ENCODE results near the gene TBC1D22B. TPM values are rescaled to one million over a fixed set of nuclear protein-coding genes. Genes with fewer than 3 reads are reported as not detected.

TBC1D22B gene
- polyA plus RNA-seq, 2 of the 4 experiments (the other 2 are of a cell fraction) = 5.7 to 6.4 TPM

DNA sequence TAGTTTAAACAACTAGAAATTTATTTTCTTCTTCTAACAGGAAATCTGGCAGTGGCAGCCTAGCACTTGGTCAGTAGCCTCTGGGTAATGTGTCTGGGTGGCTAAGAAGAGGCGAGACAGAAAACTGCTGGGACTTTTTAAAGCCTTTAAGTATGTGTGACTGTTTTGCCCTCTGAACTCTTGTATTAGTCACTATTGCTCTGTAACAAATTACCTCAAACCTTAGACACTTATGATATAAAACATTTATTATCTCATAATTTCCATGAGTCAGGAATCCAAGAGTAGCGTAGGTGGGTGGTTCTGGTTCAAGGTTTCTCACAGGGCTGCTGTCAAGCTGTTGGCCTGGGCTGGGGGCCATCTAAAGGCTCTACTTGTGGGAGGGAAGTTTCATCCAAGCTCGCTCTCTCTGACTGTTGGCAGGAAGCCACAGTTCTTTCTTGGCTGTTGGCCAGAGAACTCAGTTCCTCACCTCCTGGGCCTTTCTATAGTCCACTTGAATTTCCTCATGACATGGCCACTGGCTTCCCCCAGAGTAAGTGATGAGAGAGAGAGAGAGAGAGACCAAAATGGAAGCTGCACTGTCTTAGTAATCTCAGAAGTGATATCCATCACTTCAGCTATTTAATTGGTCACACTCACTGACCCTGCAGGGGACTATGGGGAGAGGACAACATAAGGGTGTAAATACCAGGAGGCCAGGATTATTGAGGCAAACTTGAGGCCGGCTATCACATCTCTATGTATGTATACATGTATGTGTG lies 17.4 kb upstream of the TBC1D22B start (continued):
- TF ChIP-seq POLR2AphosphoS2 (conservative IDR thresholded peaks at IDR 0.05; ENCODE audit: low read length) (no peak), CHD2 (IDR thresholded peaks at IDR 0.05; ENCODE audit: low read length, partially characterized antibody) (no peak), RAD21 (conservative IDR thresholded peaks at IDR 0.05 in 1 of 2, IDR thresholded peaks at IDR 0.05 in 1 of 2) (no peak; a peak in 1 of 5 replicates), FOSL2 (IDR thresholded peaks at IDR 0.05) (peak; percentile 64), FOSL2 (CRISPR knock-in tag; IDR thresholded peaks at IDR 0.05) (peak; percentile 87), HOXB5 (CRISPR knock-in tag; IDR thresholded peaks at IDR 0.05) (no peak; the same call in 1 of the 2 replicates), MAZ (IDR thresholded peaks at IDR 0.05; ENCODE audit: borderline replicate concordance, low read depth, low read length) (no peak), CBX2 (IDR thresholded peaks at IDR 0.05; ENCODE audit: borderline replicate concordance, low read depth) (no peak), MAFK (IDR thresholded peaks at IDR 0.05; ENCODE audit: partially characterized antibody) (peak; percentile 51), E2F6 (IDR thresholded peaks at IDR 0.05; ENCODE audit: borderline replicate concordance, low read depth) (no peak), HDAC2 (IDR thresholded peaks at IDR 0.05) (no peak), EHF (CRISPR knock-in tag; IDR thresholded peaks at IDR 0.05) (0 out of 2 replicates have a peak, but pooled peaks have one; percentile 68), HMGXB4 (CRISPR knock-in tag; IDR thresholded peaks at IDR 0.05; ENCODE audit: borderline replicate concordance) (no peak), TP53 (CRISPR knock-in tag; IDR thresholded peaks at IDR 0.05) (no peak), REST (IDR thresholded peaks at IDR 0.05) (no peak), JUNB (IDR thresholded peaks at IDR 0.05) (peak; percentile 78), CHD4 (IDR thresholded peaks at IDR 0.05; ENCODE audit: borderline replicate concordance) (no peak), SMC3 (IDR thresholded peaks at IDR 0.05) (no peak), BCL3 (IDR thresholded peaks at IDR 0.05) (peak; percentile 46; the same call in 1 of the 3 replicates), GATA3 (IDR thresholded peaks at IDR 0.05; ENCODE audit: borderline replicate concordance) (peak; percentile 67; the same call in 1 of the 2 replicates), HOXA7 (CRISPR knock-in tag; IDR thresholded peaks at IDR 0.05) (no peak), HOXB13 (CRISPR knock-in tag; IDR thresholded peaks at IDR 0.05; ENCODE audit: low read depth) (peak; percentile 41; the same call in 1 of the 2 replicates), HEYL (CRISPR knock-in tag; IDR thresholded peaks at IDR 0.05) (no peak), ZC3H11A (IDR thresholded peaks at IDR 0.05) (no peak), RFX5 (IDR thresholded peaks at IDR 0.05) (no peak), KDM5A (IDR thresholded peaks at IDR 0.05) (no peak), EHMT2 (IDR thresholded peaks at IDR 0.05; ENCODE audit: low read depth) (no peak), HES2 (IDR thresholded peaks at IDR 0.05) (no peak), FOSB (CRISPR knock-in tag; IDR thresholded peaks at IDR 0.05) (no peak), SREBF2 (IDR thresholded peaks at IDR 0.05) (no peak), POLR2A (IDR thresholded peaks at IDR 0.05; ENCODE audit: low read length) (no peak), ZSCAN20 (CRISPR knock-in tag; IDR thresholded peaks at IDR 0.05) (no peak), MYC (IDR thresholded peaks at IDR 0.05; ENCODE audit: borderline replicate concordance, low read length) (no peak), CEBPB (IDR thresholded peaks at IDR 0.05) (0 out of 4 replicates have a peak, but pooled peaks of 1 of the 2 experiments have one; percentile 3)
- TF ChIP-seq, protein P1, sequence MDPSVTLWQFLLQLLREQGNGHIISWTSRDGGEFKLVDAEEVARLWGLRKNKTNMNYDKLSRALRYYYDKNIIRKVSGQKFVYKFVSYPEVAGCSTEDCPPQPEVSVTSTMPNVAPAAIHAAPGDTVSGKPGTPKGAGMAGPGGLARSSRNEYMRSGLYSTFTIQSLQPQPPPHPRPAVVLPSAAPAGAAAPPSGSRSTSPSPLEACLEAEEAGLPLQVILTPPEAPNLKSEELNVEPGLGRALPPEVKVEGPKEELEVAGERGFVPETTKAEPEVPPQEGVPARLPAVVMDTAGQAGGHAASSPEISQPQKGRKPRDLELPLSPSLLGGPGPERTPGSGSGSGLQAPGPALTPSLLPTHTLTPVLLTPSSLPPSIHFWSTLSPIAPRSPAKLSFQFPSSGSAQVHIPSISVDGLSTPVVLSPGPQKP (IDR thresholded peaks at IDR 0.05; ENCODE audit: low read depth, low read length) = no peak
